Stimulated activated CD8-positive, alpha-beta memory T cell treated with anti-CD3 and anti-CD28 coated beads, Interleukin-12 subunit alpha, Interleukin-12 subunit beta, amount 100 ng/mL, for 1 hour (primary cell): ENCODE measurements around the gene ADM5.
"Not testable (repeated sequence)": the region's sequence is repeated elsewhere in the genome, so short reads cannot be mapped to it uniquely, and the experiment has no call there.

Experiments used
- DNase-seq: peaks from one replicate; pipeline ENCODE4 v3.0.0-alpha.2; 2020; ENCODE audit warnings: low read depth

The ADM5 gene

DNA sequence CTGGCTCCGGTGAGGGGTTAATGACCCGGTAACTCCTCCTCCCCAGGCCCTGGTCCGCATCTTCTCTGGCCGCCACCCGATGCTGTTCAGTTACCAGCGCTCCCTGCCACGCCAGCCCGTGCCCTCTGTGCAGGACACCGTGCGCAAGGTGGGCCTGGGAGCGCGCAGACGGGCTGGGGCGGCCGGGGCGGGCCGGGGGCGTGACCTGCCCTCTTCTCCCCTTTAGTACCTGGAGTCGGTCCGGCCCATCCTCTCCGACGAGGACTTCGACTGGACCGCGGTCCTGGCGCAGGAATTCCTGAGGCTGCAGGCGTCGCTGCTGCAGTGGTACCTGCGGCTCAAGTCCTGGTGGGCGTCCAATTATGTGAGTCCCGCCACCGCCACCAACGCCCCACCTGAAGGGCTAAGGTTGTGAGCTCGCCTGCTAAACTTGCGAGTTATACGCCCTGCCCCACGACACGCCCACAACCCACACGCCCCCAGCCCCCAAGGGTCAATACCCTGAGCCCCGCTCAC is 11.9 kb downstream of the ADM5 start:
- DNase-seq, result no peak

DNA sequence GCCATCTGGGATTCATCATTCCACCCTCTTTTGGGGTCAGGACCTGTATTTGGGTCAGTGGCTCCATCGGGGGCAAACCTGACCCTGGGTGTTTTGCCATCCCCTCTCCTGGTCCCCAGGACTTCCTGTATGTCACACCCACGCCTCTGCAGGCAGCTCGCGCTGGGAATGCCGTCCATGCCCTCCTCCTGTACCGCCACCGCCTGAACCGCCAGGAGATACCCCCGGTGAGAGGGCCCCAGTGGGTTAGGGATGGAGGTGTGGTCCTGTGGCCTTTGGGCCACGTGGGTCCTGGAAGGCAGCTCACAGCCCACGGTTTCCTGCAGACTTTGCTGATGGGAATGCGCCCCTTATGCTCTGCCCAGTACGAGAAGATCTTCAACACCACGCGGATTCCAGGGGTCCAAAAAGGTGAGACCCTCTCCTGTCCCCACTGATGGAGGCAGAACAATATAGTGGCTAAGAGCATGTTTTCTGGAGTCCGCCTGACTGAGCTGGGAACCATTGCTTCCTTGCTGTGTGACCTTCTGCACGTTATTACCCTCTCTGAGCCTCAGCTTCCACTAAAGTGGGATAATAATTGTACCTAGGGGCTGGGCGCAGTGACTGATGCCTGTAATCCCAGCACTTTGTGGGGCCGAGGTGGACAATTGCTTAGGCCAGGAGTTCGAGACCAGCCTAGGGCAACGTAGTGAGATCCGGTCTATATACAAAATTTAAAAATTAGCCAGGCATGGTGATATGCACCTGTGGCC is 15.7 kb downstream of the ADM5 start:
- DNase-seq, result no peak

DNA sequence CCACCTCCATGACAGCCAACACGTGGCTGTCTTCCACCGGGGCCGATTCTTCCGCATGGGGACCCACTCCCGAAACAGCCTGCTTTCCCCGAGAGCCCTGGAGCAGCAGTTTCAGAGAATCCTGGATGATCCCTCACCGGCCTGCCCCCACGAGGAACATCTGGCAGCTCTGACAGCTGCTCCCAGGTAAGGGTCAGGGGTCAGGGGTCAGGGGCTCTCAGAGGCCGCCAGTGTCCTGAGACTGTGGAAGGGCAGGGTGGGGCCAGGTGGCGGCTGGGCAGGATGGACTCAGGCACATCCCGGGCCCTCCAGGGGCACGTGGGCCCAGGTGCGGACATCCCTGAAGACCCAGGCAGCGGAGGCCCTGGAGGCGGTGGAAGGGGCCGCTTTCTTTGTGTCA is 16.5 kb downstream of the ADM5 start:
- no peak for DNase-seq

DNA sequence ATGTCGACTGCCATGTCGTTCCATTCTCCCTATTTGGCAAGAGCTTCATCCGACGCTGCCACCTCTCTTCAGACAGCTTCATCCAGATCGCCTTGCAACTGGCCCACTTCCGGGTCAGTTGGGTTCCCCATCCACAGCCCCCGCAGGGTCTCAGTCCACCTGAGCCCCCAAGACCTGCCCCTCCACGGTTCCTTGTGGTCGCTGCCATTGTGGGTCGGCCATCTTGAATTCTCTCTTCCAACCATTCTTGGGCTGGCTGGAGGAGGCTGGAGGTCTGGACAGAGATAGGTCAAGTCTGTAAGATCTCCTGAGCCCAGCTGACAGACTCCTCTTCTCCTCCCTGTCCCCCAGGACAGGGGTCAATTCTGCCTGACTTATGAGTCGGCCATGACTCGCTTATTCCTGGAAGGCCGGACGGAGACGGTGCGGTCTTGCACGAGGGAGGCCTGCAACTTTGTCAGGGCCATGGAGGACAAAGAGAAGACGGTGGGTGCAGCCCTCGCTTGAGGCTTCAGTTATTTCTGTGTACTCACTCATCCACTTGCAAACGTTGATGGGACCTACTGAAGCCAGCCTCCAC is 21.1 kb downstream of the ADM5 start:
- no peak for DNase-seq

DNA sequence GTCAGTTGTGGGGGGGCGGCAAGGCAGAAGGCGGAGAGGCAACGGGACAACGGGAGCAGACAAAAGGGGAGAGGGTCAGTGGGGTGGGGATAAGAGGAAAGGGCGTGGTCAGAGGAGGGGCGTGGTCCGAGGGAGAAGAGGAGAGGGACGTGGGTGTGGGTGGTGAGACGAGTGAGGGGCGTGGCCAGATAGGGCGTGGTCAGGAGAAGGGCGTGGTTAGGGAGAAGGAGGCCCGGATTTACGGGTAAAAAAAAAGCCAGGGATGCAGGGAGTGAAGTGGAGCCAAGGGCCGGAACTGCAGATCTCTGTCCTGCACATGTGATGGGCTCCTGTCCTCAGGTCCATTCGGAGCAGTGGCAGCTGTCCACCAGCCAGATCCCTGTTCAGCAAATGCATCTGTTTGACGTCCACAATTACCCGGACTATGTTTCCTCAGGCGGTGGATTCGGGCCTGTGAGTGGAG is 23.0 kb downstream of the ADM5 start:
- no peak for DNase-seq

- no peak for DNase-seq
These were observed 23.9 kb downstream of the ADM5 start for GRCh38 chr19:49713236-49713845.

DNA sequence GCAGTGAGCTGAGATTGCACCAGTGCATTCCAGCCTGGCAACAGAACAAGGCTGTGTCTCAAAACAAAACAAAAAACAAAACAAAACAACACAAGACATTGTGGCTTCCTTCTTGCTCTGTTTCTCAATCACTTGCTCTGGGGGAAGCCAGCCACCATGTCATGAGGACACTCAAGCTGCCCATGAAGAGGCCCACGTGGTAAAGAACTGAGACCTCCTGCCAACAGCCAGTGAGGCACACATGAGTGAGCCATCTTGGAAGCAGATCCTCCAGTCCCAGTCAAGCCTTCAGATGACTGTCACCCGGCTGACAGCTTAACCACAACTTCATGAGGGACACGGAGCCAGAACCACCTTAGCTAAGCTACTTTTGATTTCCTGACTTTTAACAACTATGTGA is 26.8 kb downstream of the ADM5 start:
- no peak for DNase-seq

- DNase-seq, result no peak
These were observed 29.1 kb downstream of the ADM5 start for GRCh38 chr19:49718511-49718910.

GRCh38 chr19:49718991-49719390 is 29.6 kb downstream of the ADM5 start:
- no peak for DNase-seq

GRCh38 chr19:49719420-49719819 is 30.0 kb downstream of the ADM5 start:
- not testable (repeated sequence) for DNase-seq

DNA sequence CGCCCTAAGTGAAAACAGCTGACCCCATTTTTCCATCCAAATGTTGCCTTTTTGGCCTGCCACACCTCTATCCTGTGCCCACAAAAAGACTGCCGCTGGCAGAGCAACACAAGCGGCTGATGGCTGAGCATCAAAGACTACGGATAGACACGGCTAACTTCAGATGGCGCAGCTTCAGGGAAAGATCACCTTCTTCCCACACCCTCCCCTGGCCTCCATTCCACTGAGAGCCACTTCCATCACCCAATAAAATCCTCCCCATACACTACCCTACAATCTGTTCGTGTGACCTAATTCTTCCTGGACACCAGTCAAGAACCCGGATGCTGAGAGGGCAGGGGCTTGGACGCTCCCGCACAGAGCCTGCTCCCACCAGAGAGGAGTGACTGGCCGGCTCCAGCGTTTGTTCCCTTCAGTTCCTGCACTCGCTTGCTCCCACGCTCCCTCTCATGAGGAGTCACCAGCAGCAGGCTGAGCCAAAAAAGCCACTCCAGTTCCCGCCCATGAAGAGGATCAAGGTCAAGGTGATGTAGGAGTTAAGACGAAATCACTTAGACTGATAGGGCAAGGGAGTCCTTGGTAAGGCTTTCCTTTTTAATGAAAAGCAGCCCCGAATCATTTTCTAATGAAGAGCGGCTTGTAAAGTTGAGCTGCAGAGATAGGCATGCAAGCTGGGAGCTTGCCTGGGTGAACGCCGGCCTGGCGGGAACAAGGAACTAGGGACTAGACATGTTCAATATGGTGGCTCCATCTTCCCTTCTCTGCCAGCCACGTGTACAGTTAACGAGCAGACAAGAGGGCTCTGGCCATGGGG is 38.0 kb downstream of the ADM5 start:
- DNase-seq, result no peak

GRCh38 chr19:49730166-49730565 is 40.8 kb downstream of the ADM5 start:
- DNase-seq, result no peak

DNA sequence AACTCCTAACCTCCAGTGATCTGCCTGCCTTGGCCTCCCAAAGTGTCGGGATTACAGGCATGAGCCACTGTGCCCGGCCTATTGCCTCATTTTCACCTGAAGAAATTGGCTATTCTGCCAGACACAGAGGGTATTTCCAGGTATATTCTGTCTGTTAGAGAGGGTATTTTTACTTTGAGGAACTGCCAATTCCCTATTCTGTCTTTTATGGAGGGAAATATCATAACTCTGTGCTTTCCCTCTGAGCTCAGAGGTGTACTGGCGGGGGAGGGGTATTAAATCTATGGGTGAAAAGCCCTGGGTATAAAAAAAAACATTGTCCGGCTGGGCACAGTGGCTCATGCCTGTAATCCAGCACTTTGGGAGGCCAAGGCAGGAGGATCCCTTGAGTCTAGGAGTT is 48.9 kb downstream of the ADM5 start:
- no peak for DNase-seq

DNA sequence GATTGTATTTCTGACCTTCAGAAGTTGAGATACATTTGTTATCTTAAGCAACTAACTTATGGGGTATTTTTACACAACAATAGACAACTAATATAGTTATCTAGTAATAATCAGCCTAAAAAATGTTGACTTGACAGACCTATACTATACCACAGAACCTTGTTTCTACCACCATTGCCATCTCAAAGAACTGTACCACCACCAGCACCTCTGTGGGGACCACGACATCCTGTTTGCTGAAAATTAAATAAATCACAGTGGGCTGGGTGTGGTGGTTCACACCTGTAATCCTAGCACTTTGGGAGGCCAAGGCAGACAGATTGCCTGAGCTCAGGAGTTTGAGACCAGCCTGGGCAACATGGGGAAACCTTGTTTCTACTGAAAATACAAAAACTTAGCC is 49.7 kb downstream of the ADM5 start:
- no peak for DNase-seq

DNA sequence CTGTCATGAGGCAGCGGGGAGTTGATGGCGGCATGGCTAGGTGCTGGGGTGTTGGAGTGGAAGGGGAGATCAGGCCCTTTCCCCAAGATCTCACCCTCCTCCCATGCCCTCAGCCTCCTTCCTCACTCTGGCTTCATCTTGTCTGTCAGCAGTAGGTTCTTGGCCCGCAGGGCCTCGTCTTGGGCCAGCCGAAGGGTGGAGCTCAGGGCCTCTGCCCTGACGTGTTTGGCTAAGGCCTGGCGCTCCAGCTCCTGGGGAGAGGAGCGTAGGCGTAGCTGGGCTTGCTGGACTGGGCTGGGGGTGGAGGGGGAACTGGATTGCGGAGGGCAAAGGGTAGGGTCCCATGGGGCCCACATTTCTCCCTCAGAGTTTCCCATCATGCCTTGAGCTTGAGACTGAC is 50.5 kb downstream of the ADM5 start:
- no peak for DNase-seq
